Thyroid gland (tissue), 4 donors: ENCODE data around the gene FBLN1.

Source experiments
- CTCF ChIP-seq, 6 experiments: fragments of 200-600 bp in 3 of 6; fragments of 450-650 bp in 3 of 6; sonication (generic) in 3 of 6; IDR thresholded peaks; one replicate each; pipeline ENCODE4 v1.5.1; 2016 to 2019; ENCODE audit warnings: antibody characterized with exemption in 6 of 6, mild to moderate bottlenecking in 2 of 6, inconsistent platforms in 1 of 6, moderate library complexity in 1 of 6
- POLR2A ChIP-seq, 2 donors: fragments of 450-650 bp; IDR thresholded peaks; one replicate each; pipeline ENCODE4 v1.6.1; 2017; ENCODE audit warnings: antibody characterized with exemption in 2 of 2, mild to moderate bottlenecking in 2 of 2, moderate library complexity in 1 of 2

GRCh38 chr22:45470871-45471270 lies 31.8 kb upstream of the FBLN1 start:
- TF ChIP-seq POLR2A (IDR thresholded peaks at IDR 0.05) = no peak
- no peak for TF ChIP-seq CTCF (IDR thresholded peaks at IDR 0.05)
